Stimulated activated CD4-positive, alpha-beta T cell treated with anti-CD3 and anti-CD28 coated beads, TNF-alpha, amount 100 ng/mL, for 1 hour (primary cell): ENCODE data around the gene GFM1.

ENCODE experiments used
- DNase-seq, 3 donors: peaks; one replicate each; pipeline ENCODE4 v3.0.0-alpha.2; 2020; ENCODE audit warnings: low read depth in 3 of 3, low spot score in 1 of 3

GFM1 gene

DNA sequence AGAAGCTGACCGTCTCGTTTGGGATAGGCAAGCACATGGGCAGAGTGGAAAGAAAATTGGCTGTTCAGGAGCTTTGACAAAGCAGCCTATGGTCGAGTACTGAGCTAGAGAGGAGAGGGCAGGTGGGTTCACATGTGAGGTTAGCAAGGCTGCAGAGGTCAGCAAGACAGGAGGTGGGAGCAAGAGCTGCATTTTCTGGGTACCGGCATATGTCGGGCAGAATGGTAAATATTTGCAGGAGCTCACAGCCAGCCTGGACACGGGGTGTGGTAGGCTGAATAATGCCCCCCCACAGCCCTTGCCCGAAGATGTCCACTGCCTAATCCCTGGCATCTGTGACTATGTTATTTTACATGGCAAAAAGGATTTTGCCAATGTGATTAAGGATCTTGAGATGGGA lies 79.7 kb downstream of the GFM1 start:
- DNase-seq, result no peak

DNA sequence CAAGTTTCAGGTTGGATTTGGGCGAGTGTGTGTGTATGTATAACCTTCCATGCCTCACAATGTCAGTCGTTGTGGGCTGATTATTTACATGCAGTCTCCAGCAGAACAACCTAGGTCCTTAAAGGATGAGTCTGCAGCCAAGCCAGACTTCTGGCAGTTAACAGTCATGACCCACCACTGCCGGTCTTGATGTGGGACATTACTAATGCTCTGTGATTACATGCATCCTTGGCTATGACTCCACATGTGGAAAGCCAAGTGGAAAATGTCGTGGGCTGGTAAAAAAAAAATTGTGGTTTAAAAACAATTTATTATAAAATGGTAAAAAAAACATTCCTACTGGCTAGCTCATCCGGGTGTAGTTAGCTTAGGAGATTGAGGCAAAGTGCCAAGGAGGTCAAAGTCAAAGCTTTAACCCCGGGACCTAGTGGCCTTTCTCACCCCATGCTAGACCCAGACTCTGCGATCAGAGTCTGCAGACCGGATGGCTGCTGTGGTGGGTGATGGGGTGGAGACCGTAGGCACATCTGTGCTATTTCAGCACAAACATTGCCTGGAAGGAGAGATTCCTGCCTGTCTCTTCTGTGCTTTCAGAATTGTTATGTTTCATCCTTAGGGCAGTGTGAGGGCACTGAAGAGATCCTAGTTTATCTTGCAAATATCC lies 81.2 kb downstream of the GFM1 start:
- no peak for DNase-seq

DNA sequence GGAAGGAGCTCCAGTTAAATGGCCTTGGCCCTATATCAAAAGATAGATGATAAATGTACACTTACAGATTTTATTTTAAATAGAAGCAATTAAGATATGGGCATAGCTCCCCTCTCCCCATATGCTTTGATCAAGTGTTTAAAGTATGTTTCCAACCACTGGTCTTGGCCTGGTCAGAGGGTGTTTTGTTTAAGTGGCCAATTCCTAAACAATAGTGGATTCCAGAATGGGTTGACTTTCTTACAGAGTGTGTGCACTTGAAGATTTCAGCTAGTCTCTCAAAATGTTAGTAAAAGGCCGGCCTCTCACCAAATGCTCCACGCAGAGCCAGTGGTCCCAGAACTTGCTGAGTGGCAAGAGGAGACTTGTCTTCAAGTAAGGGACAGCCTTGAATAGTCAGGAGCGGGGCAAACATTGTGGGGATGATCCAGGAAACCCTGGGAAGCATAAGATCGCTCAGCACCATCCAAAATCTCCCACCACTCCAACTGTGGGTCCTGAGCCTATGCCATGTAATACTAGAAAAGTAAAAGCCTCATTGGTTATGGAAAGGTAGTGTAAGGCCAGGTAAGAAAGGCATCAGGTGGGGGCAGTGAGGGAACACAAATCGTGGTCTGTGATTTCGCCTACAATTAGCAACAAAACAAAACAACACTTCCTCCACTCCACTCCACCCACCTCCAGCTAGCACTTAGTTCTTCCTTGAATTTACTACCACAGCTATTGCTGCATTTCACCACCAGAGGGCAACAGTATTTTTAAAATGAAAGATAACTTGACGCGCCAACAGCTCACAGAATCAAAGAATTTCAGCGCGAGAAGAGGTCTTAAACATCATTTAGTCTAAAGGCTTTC lies 83.1 kb downstream of the GFM1 start:
- peak in 1 of 3 donors; percentile 9 for DNase-seq

DNA sequence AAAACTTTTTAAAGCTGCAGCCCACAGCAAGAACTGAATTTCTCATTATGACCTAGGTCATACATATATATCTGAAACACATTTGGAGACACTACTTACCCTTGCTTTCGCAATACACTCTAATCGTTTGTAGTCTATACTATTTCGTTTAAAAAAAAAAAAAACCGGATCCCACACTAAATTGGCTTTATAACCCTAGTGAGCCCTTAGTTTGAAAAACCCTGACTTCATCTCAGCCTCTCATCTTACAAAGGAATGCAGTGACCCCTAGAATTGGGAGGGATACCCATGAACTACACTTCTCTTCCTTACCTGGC lies 83.7 kb downstream of the GFM1 start:
- no peak for DNase-seq

DNA sequence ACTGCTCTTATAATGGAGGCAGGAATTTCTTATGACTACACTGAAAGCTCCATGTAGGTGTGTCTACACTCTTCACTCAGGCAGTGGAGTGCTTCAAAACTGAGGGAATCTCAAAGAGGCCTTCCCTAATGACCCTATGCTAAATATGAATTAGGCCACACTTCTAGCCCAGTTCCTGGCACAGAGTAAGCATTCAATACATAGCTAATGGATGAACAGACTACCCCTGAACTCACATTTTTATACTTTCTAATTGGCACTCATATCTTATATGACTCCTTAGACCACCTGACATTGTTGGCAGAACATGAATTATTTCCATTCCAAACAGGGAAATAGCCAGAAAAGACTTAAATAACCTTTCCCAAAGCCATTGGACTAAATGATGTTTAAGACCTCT lies 84.5 kb downstream of the GFM1 start:
- DNase-seq, result no peak

DNA sequence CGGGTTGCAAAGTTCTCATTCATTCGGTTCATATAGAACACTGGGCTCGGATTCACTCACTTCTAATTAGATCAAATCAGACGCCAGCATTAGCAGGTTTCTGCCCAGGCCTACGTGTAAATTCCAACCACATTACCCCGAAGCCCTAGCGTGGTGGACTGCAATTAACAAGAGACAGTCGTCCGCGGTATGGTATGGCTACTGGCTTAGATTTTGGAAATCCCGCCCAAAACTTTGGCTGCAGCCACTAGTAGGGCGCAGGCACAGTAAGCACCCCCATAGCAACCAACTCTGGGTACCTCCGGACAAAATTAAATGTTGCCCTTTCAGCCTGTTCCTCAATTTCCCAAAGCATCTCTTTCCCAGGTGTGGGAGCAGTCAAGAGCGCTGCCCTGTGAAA lies 87.2 kb downstream of the GFM1 start:
- DNase-seq, result no peak

DNA sequence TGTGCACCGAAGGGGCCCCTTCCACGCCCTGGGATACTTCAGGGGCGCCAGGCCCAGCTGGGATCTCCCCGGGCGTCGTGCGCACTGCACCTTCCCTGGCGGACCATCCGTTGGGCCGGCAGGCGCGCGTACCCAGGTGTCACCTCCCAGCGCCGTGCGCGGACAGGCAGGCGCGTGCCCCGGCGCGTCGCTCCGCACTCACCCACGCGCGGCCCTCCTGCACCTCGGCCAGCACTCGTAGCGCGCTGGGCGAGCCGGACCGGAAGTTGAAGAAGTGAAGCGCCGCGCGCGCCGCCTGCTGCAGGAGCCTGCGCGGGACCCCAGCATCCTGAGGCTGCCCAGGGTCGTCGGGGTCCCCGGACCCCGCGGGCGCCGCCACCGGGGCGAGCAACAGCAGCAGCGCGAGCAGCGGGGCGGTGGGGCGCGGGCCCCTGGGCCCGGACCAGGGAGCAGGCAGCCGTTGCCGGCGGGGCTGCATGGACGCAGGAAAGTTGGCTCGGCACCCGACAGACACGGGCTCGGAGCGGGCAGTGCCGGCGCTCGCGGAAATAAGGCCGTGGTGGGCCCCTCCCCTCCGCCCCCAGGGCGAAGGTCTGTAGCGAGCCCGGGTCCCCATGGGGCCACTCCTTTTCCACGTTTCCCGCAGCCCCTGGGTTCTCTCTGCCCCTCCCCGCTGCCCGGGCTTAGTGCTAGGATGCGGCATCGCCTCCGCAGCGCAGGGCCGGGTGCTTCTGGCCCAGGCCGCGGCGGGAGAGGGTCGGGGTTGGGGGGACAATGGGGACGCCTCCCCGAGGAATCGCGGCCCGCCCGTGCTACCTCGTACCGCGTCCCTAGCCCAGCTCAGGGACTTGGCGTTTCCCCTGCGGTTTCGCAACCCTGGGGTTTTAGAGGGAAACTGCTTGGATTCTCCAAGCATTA lies 87.9 kb downstream of the GFM1 start, which contains the start of gene RARRES1:
Gene RARRES1, minus strand, starts transcription at position 520 of the 918 bp plus-strand sequence. Its CDS starts 42 bp downstream, at position 478.
- DNase-seq, result no peak

DNA sequence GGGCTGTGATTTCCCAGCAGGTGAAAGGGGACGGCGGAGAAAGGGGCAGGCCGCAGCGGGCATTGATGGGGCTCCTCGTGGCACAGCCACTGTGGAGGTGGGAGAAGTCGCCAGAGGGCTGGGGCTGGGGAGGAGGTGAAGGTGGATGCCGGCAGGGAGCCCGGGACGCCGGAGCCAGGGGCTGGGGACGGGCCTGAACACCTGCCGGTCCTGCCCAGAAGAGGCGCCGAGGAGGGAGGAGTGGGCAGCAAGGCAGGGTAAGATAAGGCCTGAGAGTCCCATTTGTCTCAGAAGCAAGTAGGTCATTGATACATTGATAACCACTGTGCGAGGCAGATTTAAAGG lies 88.5 kb downstream of the GFM1 start:
- DNase-seq, result no peak

DNA sequence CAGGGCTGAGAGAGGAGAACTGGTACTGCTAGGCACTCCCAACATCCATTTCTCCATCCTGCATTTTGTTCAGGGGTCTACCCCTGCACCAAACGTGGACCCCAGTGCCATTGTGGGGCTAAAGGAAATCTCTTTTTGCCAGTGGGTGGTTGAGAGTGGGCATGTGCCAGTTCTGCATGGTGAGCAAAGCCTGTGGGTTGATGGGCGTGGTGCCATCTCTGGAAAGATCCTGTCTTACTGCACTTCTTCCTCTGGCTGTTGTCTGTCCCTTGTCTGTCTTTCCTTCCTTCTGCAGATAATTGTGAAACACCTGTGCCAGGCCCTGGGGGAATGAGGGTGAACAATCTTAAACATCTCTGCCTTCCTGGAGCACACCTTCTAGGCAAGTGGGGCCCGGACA lies 89.3 kb downstream of the GFM1 start:
- no peak for DNase-seq

DNA sequence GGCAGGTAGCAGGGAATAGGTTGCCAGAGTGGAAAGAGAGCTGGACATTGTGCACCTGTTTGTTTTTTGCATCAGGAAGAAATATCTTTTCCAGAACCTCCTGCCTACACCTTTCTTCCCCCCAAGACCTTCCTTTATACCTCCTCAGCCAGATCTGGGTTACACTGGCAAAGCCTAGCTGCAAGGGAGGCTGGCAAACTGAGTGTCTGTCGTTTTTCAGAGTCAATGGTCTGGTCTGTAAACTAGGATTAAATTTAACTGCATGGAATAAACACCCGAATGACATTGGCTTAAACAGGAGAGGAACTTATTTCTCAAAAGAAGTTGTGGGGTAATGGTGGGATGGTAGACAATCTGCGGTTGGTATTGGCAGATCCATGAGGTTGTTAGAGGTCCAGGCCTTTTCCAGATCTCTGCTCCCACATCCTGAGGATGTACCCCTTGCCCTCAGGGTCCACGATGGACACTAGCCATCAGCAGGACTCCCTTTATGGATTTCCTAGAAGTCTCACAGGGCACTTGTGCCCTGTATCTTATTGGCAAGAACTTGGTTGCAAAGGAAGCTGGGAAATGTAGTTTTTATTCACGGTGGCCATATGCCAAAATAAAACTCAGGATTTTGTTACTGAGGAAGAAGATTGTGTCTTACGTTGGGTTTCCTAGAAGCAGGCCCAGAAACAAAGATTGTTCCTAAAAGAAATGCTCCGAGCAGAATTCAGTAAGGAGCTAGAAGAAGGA lies 91.1 kb downstream of the GFM1 start:
- DNase-seq, result no peak

DNA sequence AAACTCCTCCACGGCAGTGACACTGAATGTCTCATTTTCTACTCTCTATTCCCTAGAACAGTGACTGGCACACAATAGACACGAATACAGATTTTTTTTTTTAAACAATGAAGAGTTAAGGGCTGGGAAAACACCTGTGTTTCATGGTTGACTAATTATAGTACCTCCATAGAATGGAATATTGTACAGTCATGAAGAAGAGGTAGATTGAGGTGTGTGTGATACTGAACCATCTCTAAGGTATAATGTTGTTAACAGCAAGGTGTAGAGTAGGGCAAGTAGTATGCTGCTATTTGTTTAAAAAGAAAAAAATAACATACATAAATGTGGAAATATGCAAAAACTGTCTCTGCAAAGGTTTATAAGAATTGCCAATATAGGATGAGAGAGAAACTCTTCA lies 93.1 kb downstream of the GFM1 start:
- DNase-seq, result no peak

DNA sequence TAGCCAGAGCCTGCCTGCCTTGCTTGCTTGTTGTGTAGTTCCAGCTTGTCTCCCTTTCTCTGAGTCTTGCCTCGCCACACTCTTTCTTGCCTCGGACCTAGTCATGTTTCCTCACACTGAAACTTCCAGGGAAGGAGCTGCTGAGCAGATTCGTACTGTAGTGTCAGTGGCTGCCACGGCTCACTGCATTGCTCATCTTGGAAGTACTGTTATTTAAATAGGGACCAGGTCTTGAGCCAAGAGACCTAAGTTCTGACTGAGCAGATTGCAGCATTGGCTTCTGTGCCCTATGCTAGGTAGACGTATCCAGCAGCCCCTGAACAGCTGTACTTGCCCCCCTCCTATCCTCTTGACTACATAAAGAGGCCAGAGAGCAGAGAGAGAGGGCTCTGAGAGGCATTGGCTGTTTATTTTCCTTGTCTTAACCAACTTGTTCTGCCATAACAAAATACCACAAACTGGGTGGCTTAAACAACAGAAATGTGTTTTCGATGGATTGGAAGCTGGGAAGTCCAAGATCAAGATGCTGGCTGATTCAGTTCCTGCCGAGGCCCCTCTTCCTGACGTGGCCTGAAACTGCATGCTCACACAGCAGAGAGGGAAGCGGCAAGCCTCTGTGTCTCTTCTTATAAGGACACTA lies 93.8 kb downstream of the GFM1 start:
- no peak for DNase-seq

DNA sequence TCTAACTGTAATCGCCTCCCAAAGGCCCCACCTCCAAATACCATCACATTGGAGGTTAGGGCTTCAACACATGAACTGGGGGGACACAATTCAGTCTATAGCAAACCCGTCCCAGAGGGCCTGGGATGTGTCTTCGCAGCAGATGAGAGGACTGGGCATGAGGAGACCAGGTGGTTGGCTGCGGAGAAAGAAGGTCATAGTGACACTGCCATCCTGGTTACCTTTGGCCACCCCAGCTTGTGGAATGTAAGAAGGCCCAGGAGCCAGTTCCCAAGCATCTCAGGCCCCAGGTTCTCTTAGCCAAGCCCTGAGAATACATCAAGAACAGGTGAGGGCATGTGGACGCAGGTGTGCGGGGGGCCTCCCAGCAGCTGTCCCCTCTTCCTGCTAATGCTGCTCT lies 94.3 kb downstream of the GFM1 start:
- DNase-seq, result no peak

DNA sequence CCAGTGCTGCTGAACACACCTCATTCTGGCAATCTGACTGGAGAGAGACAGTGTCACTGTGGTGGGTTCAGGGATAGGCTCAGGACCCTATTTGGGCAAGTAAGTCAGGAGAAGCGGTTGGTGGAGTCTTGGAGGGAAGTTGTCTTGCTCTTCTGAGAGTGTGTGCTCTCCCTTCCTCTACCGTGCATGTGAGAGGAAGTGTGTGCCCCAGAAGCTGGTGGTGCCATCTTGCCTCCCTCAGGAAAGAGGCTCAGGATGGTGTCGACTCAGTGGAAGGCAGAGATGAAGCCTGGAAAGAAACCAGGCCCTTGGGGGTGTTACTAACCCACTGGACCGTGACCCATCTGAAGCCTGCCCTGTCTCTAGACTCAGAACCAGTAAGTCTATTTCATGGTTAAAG lies 94.8 kb downstream of the GFM1 start:
- DNase-seq, result no peak

DNA sequence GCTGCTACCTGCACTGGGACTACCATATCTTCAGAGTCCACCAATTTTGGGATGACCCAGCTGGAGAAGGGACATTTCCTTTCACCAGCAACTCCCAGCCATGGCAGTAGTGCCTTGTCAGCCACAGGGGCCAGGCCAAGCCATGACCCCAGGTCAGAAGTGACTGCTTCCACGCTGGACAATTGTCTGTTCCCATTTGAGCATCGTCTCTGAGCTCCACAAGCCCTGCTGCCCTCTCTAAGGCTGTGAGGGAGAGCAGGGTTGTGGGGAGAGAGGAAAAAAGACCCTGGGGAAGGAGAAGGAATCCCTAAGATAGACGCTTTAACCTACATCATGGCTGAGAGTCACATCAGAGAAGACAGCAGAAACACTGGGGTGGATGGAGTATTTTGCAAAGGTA lies 95.3 kb downstream of the GFM1 start:
- DNase-seq, result no peak
